Lower lobe of right lung (tissue), 2 donors: Measurements from ENCODE around the gene REV3L. TPM values are rescaled to one million over a fixed set of nuclear protein-coding genes. Genes with fewer than 3 reads are reported as not detected.
A peak's percentile ranks its signal among the peaks of the same experiment; 100 is the strongest.

Experiments
- ATAC-seq, 2 donors: fragments of 200-7000 bp; cut with Tn5 transposase; one replicate each; pipeline ENCODE4 v1.9.1; 2020 to 2022; ENCODE audit warnings: mild to moderate bottlenecking in 2 of 2, moderate library complexity in 2 of 2
- DNase-seq: peaks from one replicate; pipeline ENCODE4 v3.0.0-alpha.2; 2020
- H3K27ac ChIP-seq: fragments of 200-600 bp; one replicate; pipeline ENCODE4 v1.8.0; 2022
- H3K27me3 ChIP-seq: fragments of 200-600 bp; one replicate; pipeline ENCODE4 v1.8.0; 2022; ENCODE audit warnings: low read depth
- H3K36me3 ChIP-seq: fragments of 200-600 bp; one replicate; pipeline ENCODE4 v1.8.0; 2022; ENCODE audit warnings: mild to moderate bottlenecking
- H3K4me1 ChIP-seq: fragments of 200-600 bp; one replicate; pipeline ENCODE4 v1.8.0; 2022
- H3K4me3 ChIP-seq: fragments of 200-600 bp; one replicate; pipeline ENCODE4 v1.8.0; 2022; ENCODE audit warnings: mild to moderate bottlenecking
- H3K9me3 ChIP-seq: fragments of 200-600 bp; one replicate; pipeline ENCODE4 v1.8.0; 2022
- CTCF ChIP-seq: fragments of 200-600 bp; IDR thresholded peaks from one replicate; pipeline ENCODE4 v1.8.0; 2022; ENCODE audit warnings: antibody characterized with exemption, mild to moderate bottlenecking
- intact Hi-C: fragments of 100-400 bp; cut with DNase I; formaldehyde crosslinking; loops from one replicate; pipeline ENCODE4 v1.11.0; 2022
- total RNA-seq: library from RNA; stranded (reverse); fragmentation: NEBNext Ultra II Directional; extraction: Animal tissue kit (Norgen Biotek cat#: 25700); gene quantifications from one replicate; pipeline ENCODE4 v1.2.1, GENCODE V29; 2021
- donor health status: DM: no; HTN: yes; CAD: no; lungs with severe emphysema.

Gene REV3L
- total RNA-seq, 1 donor from 2014 or later: 30.3 TPM

DNA sequence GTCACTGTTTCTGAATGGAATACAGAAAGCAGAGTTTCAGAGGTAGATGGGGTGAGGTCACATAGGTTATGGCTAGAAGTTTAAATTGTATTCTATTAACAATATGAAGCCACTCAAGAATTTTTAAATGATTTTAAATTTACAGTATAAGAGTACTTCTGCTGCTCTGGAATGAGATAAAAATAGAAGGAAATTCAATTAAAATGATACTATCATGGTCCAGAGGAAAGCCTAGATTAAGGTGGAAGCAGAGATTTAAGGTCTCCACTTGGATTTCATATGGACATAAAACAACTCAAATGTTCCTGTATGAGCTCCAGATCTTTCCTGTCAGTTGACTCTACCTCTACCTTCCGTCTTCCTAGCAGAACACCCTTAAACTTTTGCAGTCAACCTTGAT is 68.6 kb downstream of the REV3L start:
- TF ChIP-seq CTCF: no peak
- no peak for DNase-seq
- ATAC-seq: no peak
- H3K27me3 ChIP-seq: no peaks in the 10 kb centered on the region
- no peak overlapping the region for H3K4me3 ChIP-seq
- no peaks in the 10 kb centered on the region for H3K9me3 ChIP-seq
- H3K4me1 ChIP-seq: peaks cover 40% of the 10 kb centered on the region
- intact Hi-C loops: no loop called here
- no peak overlapping the region for H3K27ac ChIP-seq
- H3K36me3 ChIP-seq: peaks cover 24% of the 10 kb centered on the region

DNA sequence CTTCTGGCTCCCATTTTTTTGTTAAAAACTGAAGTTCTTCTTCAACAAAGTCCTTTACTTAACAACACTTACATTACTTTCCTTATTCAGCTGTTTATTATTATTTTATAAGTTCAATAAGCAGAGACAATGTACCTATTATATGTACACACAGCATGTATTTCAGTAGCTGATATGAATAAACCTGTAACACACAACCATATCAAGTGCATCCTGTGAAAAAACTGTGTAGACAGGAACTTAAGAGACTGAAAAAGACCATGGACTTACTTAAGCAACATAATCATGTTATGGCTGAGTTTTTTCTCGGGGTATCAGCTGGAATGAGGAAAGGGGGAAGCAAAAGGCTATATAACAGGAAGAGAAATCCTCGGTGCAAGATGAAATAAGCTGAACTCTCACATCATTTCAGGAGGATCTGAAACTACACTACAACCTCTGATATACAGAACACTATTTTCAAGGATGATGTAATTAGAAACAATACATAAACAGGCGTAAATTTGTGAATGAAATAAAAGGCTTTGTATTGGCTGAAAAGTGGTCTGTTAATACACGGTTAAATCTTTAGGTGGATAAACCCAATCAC is 70.9 kb downstream of the REV3L start:
- DNase-seq: no peak
- Histone ChIP-seq H3K4me3 (no peak overlapping the region), H3K27ac (no peak overlapping the region), H3K4me1 (peaks cover 22% of the 10 kb centered on the region), H3K36me3 (peaks cover 25% of the 10 kb centered on the region), H3K9me3 (no peaks in the 10 kb centered on the region), H3K27me3 (no peaks in the 10 kb centered on the region)
- intact Hi-C loops: no loop called here
- peak; percentile 53 to 76 for ATAC-seq
- no peak for TF ChIP-seq CTCF

GRCh38 chr6:111411046-111411445 is 72.0 kb downstream of the REV3L start:
- no peak for DNase-seq
- TF ChIP-seq CTCF: no peak
- intact Hi-C loops: no loop called here
- peaks cover 25% of the 10 kb centered on the region for H3K36me3 ChIP-seq
- peaks cover 22% of the 10 kb centered on the region for H3K4me1 ChIP-seq
- no peak overlapping the region for H3K4me3 ChIP-seq
- H3K27ac ChIP-seq: no peak overlapping the region
- ATAC-seq: no peak
- no peaks in the 10 kb centered on the region for H3K27me3 ChIP-seq
- no peaks in the 10 kb centered on the region for H3K9me3 ChIP-seq

- intact Hi-C loops: no loop called here
- no peak overlapping the region for H3K4me3 ChIP-seq
- DNase-seq: no peak
- no peak overlapping the region for H3K27ac ChIP-seq
- H3K9me3 ChIP-seq: no peaks in the 10 kb centered on the region
- H3K36me3 ChIP-seq: peaks cover 25% of the 10 kb centered on the region
- H3K27me3 ChIP-seq: no peaks in the 10 kb centered on the region
- no peak for TF ChIP-seq CTCF
- peak; percentile 35 to 61 for ATAC-seq
- peaks cover 24% of the 10 kb centered on the region for H3K4me1 ChIP-seq
These were observed 72.6 kb downstream of the REV3L start for GRCh38 chr6:111410371-111410770.

DNA sequence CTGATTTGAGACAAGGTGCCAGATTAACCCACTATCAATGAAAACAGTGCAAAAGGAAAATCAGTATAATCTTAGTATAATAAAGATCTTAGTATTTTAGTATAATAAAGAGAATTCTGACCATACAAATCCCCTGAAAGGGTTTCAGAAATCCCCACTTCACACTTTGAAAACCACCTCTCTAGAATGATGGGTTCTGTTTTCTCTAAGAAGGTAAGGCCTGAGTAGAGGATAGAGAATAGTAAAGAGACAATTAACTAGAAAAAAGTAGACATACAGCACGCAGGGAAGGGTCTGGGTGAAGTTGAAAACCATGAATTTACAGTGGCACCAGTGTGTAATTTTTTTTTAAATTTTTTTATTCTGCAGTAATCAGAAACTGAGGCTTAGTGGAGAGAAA is 73.6 kb downstream of the REV3L start:
- Histone ChIP-seq H3K4me3 (no peak overlapping the region), H3K27ac (no peak overlapping the region)

More for the DNA sequence above, 73.6 kb downstream of the REV3L start:
- intact Hi-C loops: no loop called here
- peaks cover 24% of the 10 kb centered on the region for H3K4me1 ChIP-seq
- TF ChIP-seq CTCF: no peak
- ATAC-seq (no peak), DNase-seq (no peak)
- H3K36me3 ChIP-seq: peaks cover 29% of the 10 kb centered on the region
- H3K27me3 ChIP-seq: no peaks in the 10 kb centered on the region
- no peaks in the 10 kb centered on the region for H3K9me3 ChIP-seq
